ENCODE measurements around the gene ETDC. TPM values are rescaled to one million over a fixed set of nuclear protein-coding genes. Genes with fewer than 3 reads are reported as not detected.

The ETDC gene
- total and polyA plus RNA-seq, 2 experiments from 2014 or later: not detected

DNA sequence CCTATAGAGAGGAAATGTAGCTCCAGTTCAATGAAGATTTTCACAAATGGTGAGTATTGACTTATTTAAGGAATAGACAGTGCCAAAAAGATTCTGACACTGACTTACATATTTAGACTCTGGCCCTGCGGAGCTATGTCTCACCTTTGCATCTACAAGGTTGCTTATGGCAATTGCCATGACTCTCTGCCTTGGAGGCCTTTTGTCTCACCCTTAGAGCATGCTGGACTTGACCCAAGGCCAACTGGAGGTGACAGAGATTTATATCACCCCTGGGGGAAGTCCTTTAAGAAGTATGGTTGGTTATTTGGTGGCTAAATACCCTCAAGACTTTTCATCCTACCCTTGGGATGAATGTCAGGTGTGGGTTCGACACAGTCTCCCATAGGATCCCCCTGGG lies 4.5 kb upstream of the ETDC start (continued):
- TF ChIP-seq, protein P1, sequence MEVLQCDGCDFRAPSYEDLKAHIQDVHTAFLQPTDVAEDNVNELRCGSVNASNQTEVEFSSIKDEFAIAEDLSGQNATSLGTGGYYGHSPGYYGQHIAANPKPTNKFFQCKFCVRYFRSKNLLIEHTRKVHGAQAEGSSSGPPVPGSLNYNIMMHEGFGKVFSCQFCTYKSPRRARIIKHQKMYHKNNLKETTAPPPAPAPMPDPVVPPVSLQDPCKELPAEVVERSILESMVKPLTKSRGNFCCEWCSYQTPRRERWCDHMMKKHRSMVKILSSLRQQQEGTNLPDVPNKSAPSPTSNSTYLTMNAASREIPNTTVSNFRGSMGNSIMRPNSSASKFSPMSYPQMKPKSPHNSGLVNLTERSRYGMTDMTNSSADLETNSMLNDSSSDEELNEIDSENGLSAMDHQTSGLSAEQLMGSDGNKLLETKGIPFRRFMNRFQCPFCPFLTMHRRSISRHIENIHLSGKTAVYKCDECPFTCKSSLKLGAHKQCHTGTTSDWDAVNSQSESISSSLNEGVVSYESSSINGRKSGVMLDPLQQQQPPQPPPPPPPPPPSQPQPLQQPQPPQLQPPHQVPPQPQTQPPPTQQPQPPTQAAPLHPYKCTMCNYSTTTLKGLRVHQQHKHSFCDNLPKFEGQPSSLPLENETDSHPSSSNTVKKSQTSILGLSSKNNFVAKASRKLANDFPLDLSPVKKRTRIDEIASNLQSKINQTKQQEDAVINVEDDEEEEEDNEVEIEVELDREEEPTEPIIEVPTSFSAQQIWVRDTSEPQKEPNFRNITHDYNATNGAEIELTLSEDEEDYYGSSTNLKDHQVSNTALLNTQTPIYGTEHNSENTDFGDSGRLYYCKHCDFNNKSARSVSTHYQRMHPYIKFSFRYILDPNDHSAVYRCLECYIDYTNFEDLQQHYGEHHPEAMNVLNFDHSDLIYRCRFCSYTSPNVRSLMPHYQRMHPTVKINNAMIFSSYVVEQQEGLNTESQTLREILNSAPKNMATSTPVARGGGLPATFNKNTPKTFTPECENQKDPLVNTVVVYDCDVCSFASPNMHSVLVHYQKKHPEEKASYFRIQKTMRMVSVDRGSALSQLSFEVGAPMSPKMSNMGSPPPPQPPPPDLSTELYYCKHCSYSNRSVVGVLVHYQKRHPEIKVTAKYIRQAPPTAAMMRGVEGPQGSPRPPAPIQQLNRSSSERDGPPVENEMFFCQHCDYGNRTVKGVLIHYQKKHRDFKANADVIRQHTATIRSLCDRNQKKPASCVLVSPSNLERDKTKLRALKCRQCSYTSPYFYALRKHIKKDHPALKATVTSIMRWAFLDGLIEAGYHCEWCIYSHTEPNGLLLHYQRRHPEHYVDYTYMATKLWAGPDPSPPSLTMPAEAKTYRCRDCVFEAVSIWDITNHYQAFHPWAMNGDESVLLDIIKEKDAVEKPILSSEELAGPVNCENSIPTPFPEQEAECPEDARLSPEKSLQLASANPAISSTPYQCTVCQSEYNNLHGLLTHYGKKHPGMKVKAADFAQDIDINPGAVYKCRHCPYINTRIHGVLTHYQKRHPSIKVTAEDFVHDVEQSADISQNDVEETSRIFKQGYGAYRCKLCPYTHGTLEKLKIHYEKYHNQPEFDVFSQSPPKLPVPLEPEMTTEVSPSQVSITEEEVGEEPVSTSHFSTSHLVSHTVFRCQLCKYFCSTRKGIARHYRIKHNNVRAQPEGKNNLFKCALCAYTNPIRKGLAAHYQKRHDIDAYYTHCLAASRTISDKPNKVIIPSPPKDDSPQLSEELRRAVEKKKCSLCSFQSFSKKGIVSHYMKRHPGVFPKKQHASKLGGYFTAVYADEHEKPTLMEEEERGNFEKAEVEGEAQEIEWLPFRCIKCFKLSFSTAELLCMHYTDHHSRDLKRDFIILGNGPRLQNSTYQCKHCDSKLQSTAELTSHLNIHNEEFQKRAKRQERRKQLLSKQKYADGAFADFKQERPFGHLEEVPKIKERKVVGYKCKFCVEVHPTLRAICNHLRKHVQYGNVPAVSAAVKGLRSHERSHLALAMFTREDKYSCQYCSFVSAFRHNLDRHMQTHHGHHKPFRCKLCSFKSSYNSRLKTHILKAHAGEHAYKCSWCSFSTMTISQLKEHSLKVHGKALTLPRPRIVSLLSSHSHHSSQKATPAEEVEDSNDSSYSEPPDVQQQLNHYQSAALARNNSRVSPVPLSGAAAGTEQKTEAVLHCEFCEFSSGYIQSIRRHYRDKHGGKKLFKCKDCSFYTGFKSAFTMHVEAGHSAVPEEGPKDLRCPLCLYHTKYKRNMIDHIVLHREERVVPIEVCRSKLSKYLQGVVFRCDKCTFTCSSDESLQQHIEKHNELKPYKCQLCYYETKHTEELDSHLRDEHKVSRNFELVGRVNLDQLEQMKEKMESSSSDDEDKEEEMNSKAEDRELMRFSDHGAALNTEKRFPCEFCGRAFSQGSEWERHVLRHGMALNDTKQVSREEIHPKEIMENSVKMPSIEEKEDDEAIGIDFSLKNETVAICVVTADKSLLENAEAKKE (CRISPR knock-in tag; IDR thresholded peaks at IDR 0.05): no peak
- no peak for TF ChIP-seq STAT1 (IDR thresholded peaks at IDR 0.05; ENCODE audit: unreplicated experiment)
- no peak for TF ChIP-seq NANOG (IDR thresholded peaks at IDR 0.05; ENCODE audit: borderline replicate concordance)

DNA sequence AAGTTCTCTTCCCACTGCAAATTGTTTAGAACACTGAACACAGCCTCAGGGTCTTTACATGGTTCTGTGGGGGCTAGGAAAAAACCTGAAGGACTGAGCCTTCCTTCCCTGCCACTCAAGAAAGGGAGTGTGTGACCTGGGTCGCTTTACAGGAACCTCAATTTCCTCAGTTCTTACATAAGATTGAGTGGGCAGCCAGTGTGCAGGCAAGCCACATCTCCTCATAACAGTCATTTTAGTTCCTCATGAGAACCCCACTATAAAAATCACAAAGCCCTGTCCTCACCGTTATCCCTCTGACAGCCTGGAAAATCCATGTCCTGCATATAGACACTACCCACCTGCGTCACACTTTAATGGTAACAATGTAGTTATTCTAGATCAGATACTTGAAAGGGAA lies 2.1 kb upstream of the ETDC start:
- Histone ChIP-seq H3F3A (replicated peaks; ENCODE audit: low read depth) (no peaks in the 10 kb centered on the region), H4K20me1 (replicated peaks; ENCODE audit: insufficient read depth) (no peaks in the 10 kb centered on the region), H3K4me1 (ENCODE audit: insufficient read depth) (peaks cover 12% of the 10 kb centered on the region; the same call in 1 of the 2 replicates), H3K27ac (ENCODE audit: low read depth) (no peak overlapping the region), H3K79me2 (replicated peaks; ENCODE audit: insufficient read depth) (no peaks in the 10 kb centered on the region), H2AFZ (no peak overlapping the region), H3K4me3 (no peak overlapping the region), H3K9me2 (ENCODE audit: insufficient read depth) (no peaks in the 10 kb centered on the region), H3K4me2 (no peak overlapping the region), H3K36me3 (ENCODE audit: insufficient read depth) (no peaks in the 10 kb centered on the region), H3K27me3 (ENCODE audit: insufficient read depth) (no peaks in the 10 kb centered on the region)
- Mint-ChIP-seq H3K27ac (no peak overlapping the region), H3K36me3 (ENCODE audit: low read depth) (no peaks in the 10 kb centered on the region), H3K9me3 (no peaks in the 10 kb centered on the region), H3K4me3 (no peak overlapping the region), H3K27me3 (ENCODE audit: insufficient read depth, low read depth, poor library complexity) (no peaks in the 10 kb centered on the region), H3K4me1 (peaks cover 21% of the 10 kb centered on the region)
- TF ChIP-seq ZNF114 (CRISPR knock-in tag; IDR thresholded peaks at IDR 0.05): no peak
- DNase-seq (ENCODE audit: low spot score) (no peak), ATAC-seq (no peak)

DNA sequence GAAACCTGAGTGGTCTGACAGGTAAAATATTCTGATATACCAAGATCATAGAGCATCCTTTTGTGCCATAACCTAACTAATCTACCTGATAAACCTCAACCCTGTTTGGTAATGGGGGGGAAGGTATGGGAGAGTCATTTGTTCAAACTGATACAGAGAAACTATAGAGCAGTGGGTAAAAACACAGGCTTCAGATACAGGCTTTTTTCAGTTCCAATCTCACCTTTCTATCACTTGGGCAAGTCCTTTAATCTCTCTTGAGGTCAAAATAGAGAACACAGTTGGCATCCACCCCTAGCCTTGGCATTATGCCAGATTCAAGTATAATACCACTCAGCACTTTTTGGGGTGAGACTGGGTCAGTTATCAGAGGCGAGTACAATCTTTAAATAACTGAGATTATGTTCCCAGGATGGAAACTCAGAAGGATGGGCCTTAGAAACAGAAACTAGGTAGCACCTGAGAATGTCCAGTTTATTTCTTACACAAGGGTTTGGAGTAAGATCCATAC lies 880 bp upstream of the ETDC start:
- no peaks in the 10 kb centered on the region for H3K79me2 ChIP-seq (replicated peaks; ENCODE audit: insufficient read depth)
- no peaks in the 10 kb centered on the region; the same call in 2 of the 3 replicates for H3K9me3 Mint-ChIP-seq
- H3K4me3 ChIP-seq: no peak overlapping the region
- H3K36me3 ChIP-seq (ENCODE audit: insufficient read depth): no peaks in the 10 kb centered on the region
- no peaks in the 10 kb centered on the region for H3F3A ChIP-seq (replicated peaks; ENCODE audit: low read depth)
- no peak overlapping the region for H3K27ac Mint-ChIP-seq
- no peak overlapping the region for H3K27ac ChIP-seq (ENCODE audit: low read depth)
- H3K4me2 ChIP-seq: no peak overlapping the region
- no peaks in the 10 kb centered on the region for H3K9me2 ChIP-seq (ENCODE audit: insufficient read depth)
- H3K4me1 ChIP-seq (ENCODE audit: insufficient read depth): peaks cover 10% of the 10 kb centered on the region; the same call in 1 of the 2 replicates
- no peaks in the 10 kb centered on the region for H3K27me3 ChIP-seq (ENCODE audit: insufficient read depth)
- H4K20me1 ChIP-seq (replicated peaks; ENCODE audit: insufficient read depth): no peaks in the 10 kb centered on the region
- H3K27me3 Mint-ChIP-seq (ENCODE audit: insufficient read depth, low read depth, poor library complexity): no peaks in the 10 kb centered on the region
- TF ChIP-seq, protein P2, sequence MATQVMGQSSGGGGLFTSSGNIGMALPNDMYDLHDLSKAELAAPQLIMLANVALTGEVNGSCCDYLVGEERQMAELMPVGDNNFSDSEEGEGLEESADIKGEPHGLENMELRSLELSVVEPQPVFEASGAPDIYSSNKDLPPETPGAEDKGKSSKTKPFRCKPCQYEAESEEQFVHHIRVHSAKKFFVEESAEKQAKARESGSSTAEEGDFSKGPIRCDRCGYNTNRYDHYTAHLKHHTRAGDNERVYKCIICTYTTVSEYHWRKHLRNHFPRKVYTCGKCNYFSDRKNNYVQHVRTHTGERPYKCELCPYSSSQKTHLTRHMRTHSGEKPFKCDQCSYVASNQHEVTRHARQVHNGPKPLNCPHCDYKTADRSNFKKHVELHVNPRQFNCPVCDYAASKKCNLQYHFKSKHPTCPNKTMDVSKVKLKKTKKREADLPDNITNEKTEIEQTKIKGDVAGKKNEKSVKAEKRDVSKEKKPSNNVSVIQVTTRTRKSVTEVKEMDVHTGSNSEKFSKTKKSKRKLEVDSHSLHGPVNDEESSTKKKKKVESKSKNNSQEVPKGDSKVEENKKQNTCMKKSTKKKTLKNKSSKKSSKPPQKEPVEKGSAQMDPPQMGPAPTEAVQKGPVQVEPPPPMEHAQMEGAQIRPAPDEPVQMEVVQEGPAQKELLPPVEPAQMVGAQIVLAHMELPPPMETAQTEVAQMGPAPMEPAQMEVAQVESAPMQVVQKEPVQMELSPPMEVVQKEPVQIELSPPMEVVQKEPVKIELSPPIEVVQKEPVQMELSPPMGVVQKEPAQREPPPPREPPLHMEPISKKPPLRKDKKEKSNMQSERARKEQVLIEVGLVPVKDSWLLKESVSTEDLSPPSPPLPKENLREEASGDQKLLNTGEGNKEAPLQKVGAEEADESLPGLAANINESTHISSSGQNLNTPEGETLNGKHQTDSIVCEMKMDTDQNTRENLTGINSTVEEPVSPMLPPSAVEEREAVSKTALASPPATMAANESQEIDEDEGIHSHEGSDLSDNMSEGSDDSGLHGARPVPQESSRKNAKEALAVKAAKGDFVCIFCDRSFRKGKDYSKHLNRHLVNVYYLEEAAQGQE (IDR thresholded peaks at IDR 0.05; ENCODE audit: unreplicated experiment): no peak
- TF ChIP-seq ZNF114 (CRISPR knock-in tag; IDR thresholded peaks at IDR 0.05) (no peak), EZH2phosphoT487 (IDR thresholded peaks at IDR 0.05; ENCODE audit: unreplicated experiment) (no peak), STAT1 (IDR thresholded peaks at IDR 0.05; ENCODE audit: unreplicated experiment) (no peak)
- H3K4me3 Mint-ChIP-seq: no peak overlapping the region
- DNase-seq (ENCODE audit: low spot score): no peak
- no peak for ATAC-seq
- no peaks in the 10 kb centered on the region for H3K36me3 Mint-ChIP-seq (ENCODE audit: low read depth)
- peaks cover 10% of the 10 kb centered on the region; the same call in 2 of the 3 replicates for H3K4me1 Mint-ChIP-seq
- H2AFZ ChIP-seq: no peak overlapping the region

All from GM23338 (cell line).